HEK293 (cell line): ENCODE measurements around the gene WNT7A.

Experiments used
- CTCF ChIA-PET: fragments of 350-600 bp; formaldehyde crosslinking; extraction: SDS; loops from one replicate; lab custom pipeline; 2021; ENCODE audit warnings: antibody characterized with exemption; lab: Yijun Ruan, JAX
- POLR2A ChIA-PET: fragments of 300-600 bp; formaldehyde crosslinking; extraction: SDS; loops from one replicate; lab custom pipeline; 2020; ENCODE audit warnings: antibody characterized with exemption, inconsistent platforms; lab: Yijun Ruan, JAX
- H3K27ac ChIP-seq: fragments of 200-500 bp; sonication (Bioruptor generic); 2 replicates; pipeline ENCODE4 v1.5.1; 2014; ENCODE audit warnings: low read depth, low read length, control low read depth, inconsistent platforms; ENCODE audit errors: extremely low read depth
- H3K36me3 ChIP-seq, 2 experiments: fragments of 200-500 bp in 1 of 2; sonication (Bioruptor generic) in 1 of 2; 1 replicate in 1 of 2; 2 replicates in 1 of 2; pipeline ENCODE4 v1.5.1; 2014 to 2017; ENCODE audit warnings: inconsistent platforms in 2 of 2, low read length in 2 of 2; ENCODE audit not compliant: control insufficient read depth in 2 of 2, insufficient read depth in 1 of 2
- H3K4me1 ChIP-seq: fragments of 200-500 bp; sonication (Bioruptor generic); 2 replicates; pipeline ENCODE4 v1.5.1; 2014; ENCODE audit warnings: mild to moderate bottlenecking, low read length, inconsistent platforms; ENCODE audit not compliant: control insufficient read depth, insufficient read depth
- H3K4me3 ChIP-seq: 2 replicates; pipeline ENCODE4 v1.5.1; 2011; ENCODE audit warnings: low read depth, mild to moderate bottlenecking, control low read depth, low read length, moderate library complexity
- H3K9me3 ChIP-seq: fragments of 200-500 bp; sonication (Bioruptor generic); 2 replicates; pipeline ENCODE4 v1.5.1; 2014; ENCODE audit warnings: low read depth, low read length, inconsistent platforms; ENCODE audit not compliant: control insufficient read depth, insufficient read depth
- HIC1 ChIP-seq: fragments of 450-650 bp; formaldehyde crosslinking; IDR thresholded peaks from 2 replicates; pipeline ENCODE4 v1.5.1; 2016; ENCODE audit warnings: missing biosample characterization, missing genetic modification characterization
- KLF1 ChIP-seq: fragments of 450-650 bp; formaldehyde crosslinking; IDR thresholded peaks from 2 replicates; pipeline ENCODE4 v1.5.1; 2016; ENCODE audit warnings: missing biosample characterization, missing genetic modification characterization
- PRDM1 ChIP-seq: fragments of 450-650 bp; formaldehyde crosslinking; IDR thresholded peaks from 2 replicates; pipeline ENCODE4; 2016; ENCODE audit warnings: missing biosample characterization, missing genetic modification characterization
- PRDM4 ChIP-seq: fragments of 450-650 bp; formaldehyde crosslinking; IDR thresholded peaks from 2 replicates; pipeline ENCODE4 v1.5.1; 2017; ENCODE audit warnings: missing biosample characterization, missing genetic modification characterization
- SCRT1 ChIP-seq: fragments of 450-650 bp; formaldehyde crosslinking; IDR thresholded peaks from 2 replicates; pipeline ENCODE4 v1.5.1; 2016; ENCODE audit warnings: missing biosample characterization, missing genetic modification characterization, borderline replicate concordance
- SP2 ChIP-seq: fragments of 450-650 bp; formaldehyde crosslinking; IDR thresholded peaks from 2 replicates; pipeline ENCODE4 v1.5.1; 2016; ENCODE audit warnings: missing biosample characterization, missing genetic modification characterization
- ZBTB10 ChIP-seq: fragments of 450-650 bp; formaldehyde crosslinking; IDR thresholded peaks from 2 replicates; pipeline ENCODE4 v1.5.1; 2016; ENCODE audit warnings: missing biosample characterization, missing genetic modification characterization
- ZBTB7A ChIP-seq: fragments of 450-650 bp; formaldehyde crosslinking; IDR thresholded peaks from 2 replicates; pipeline ENCODE4 v1.5.1; 2016; ENCODE audit warnings: low read depth, missing biosample characterization, missing genetic modification characterization
- ZFHX2 ChIP-seq: fragments of 450-650 bp; formaldehyde crosslinking; conservative IDR thresholded peaks from 2 replicates; pipeline ENCODE4 v1.5.1; 2016; ENCODE audit warnings: missing biosample characterization, missing genetic modification characterization
- ZNF148 ChIP-seq: fragments of 450-650 bp; formaldehyde crosslinking; IDR thresholded peaks from 2 replicates; pipeline ENCODE4 v1.5.0; 2017; ENCODE audit warnings: missing biosample characterization, missing genetic modification characterization, borderline replicate concordance
- ZNF175 ChIP-seq: fragments of 450-650 bp; formaldehyde crosslinking; IDR thresholded peaks from 2 replicates; pipeline ENCODE4 v1.5.1; 2016; ENCODE audit warnings: missing biosample characterization, missing genetic modification characterization
- ZNF23 ChIP-seq: fragments of 450-650 bp; formaldehyde crosslinking; IDR thresholded peaks from 2 replicates; pipeline ENCODE4 v1.5.1; 2016; ENCODE audit warnings: missing biosample characterization, missing genetic modification characterization, borderline replicate concordance
- ZNF248 ChIP-seq: fragments of 450-650 bp; formaldehyde crosslinking; IDR thresholded peaks from 2 replicates; pipeline ENCODE4 v1.5.1; 2017; ENCODE audit warnings: missing biosample characterization, missing genetic modification characterization
- ZNF302 ChIP-seq: fragments of 450-650 bp; formaldehyde crosslinking; IDR thresholded peaks from 2 replicates; pipeline ENCODE4 v1.5.1; 2016; ENCODE audit warnings: missing biosample characterization, missing genetic modification characterization, low read depth
- ZNF530 ChIP-seq: fragments of 450-650 bp; formaldehyde crosslinking; IDR thresholded peaks from 2 replicates; pipeline ENCODE4 v1.5.1; 2016; ENCODE audit warnings: low read depth, missing biosample characterization, missing genetic modification characterization
- ZNF585B ChIP-seq: fragments of 450-650 bp; formaldehyde crosslinking; IDR thresholded peaks from 2 replicates; pipeline ENCODE4 v1.5.1; 2016; ENCODE audit warnings: missing biosample characterization, missing genetic modification characterization
- ZNF704 ChIP-seq: fragments of 450-650 bp; formaldehyde crosslinking; IDR thresholded peaks from 2 replicates; pipeline ENCODE4 v1.5.1; 2016; ENCODE audit warnings: missing biosample characterization, missing genetic modification characterization
- ZNF76 ChIP-seq: fragments of 450-650 bp; formaldehyde crosslinking; IDR thresholded peaks from 2 replicates; pipeline ENCODE4; 2016; ENCODE audit warnings: low read depth, missing biosample characterization, missing genetic modification characterization, borderline replicate concordance
- ZSCAN5A ChIP-seq: fragments of 450-650 bp; formaldehyde crosslinking; IDR thresholded peaks from 2 replicates; pipeline ENCODE4 v1.5.1; 2016; ENCODE audit warnings: missing biosample characterization, missing genetic modification characterization
- ZXDB ChIP-seq: fragments of 450-650 bp; formaldehyde crosslinking; IDR thresholded peaks from 2 replicates; pipeline ENCODE4 v1.5.1; 2016; ENCODE audit warnings: missing biosample characterization, missing genetic modification characterization

Gene WNT7A

GRCh38 chr3:13853256-13853977 lies 26.5 kb downstream of the WNT7A start:
- H3K4me3 ChIP-seq, result no peak overlapping the region
- H3K4me1 ChIP-seq, result no peaks in the 10 kb centered on the region
- H3K36me3 ChIP-seq, result no peaks in the 10 kb centered on the region
- CTCF ChIA-PET, result no interaction called here
- no peak overlapping the region for H3K27ac ChIP-seq
- no peak for TF ChIP-seq PRDM1
- TF ChIP-seq ZNF76, result no peak
- 0 out of 2 replicates have a peak, but pooled peaks have one; percentile 27 for TF ChIP-seq ZFHX2 (tag by site-specific recombination)
- no peaks in the 10 kb centered on the region for H3K9me3 ChIP-seq
- POLR2A ChIA-PET, result no interaction called here

GRCh38 chr3:13852638-13853009 lies 27.2 kb downstream of the WNT7A start:
- Histone ChIP-seq H3K36me3 (no peaks in the 10 kb centered on the region), H3K4me1 (no peaks in the 10 kb centered on the region), H3K9me3 (no peaks in the 10 kb centered on the region), H3K4me3 (no peak overlapping the region), H3K27ac (no peak overlapping the region)
- ChIA-PET CTCF (no interaction called here), POLR2A (no interaction called here)
- TF ChIP-seq PRDM1, result no peak
- TF ChIP-seq ZXDB (tag by site-specific recombination), result no peak
- no peak for TF ChIP-seq PRDM4 (tag by site-specific recombination)
- no peak for TF ChIP-seq ZBTB7A
- TF ChIP-seq ZNF530 (tag by site-specific recombination), result no peak
- no peak for TF ChIP-seq ZNF302 (tag by site-specific recombination)
- no peak for TF ChIP-seq SP2 (tag by site-specific recombination)
- TF ChIP-seq ZNF23 (tag by site-specific recombination), result no peak
- no peak for TF ChIP-seq HIC1
- TF ChIP-seq ZSCAN5A, result no peak
- TF ChIP-seq ZNF148, result no peak
- no peak for TF ChIP-seq SCRT1
- TF ChIP-seq ZNF175, result no peak
- no peak for TF ChIP-seq ZNF248 (tag by site-specific recombination)
- TF ChIP-seq ZNF585B (tag by site-specific recombination), result no peak
- no peak for TF ChIP-seq ZNF704 (tag by site-specific recombination)
- no peak for TF ChIP-seq ZBTB10 (tag by site-specific recombination)
- no peak for TF ChIP-seq KLF1 (tag by site-specific recombination)
